HG03558 (cell line): ENCODE data around the gene SATL1.
"Not testable (repeated sequence)": the region's sequence is repeated elsewhere in the genome, so short reads cannot be mapped to it uniquely, and the experiment has no call there.

ENCODE experiments used
- ATAC-seq: cut with Tn5 transposase; IDR thresholded peaks from one replicate; pipeline ENCODE4 v1.9.1; 2021; ENCODE audit warnings: moderate number of reproducible peaks; ENCODE audit not compliant: unreplicated experiment; ENCODE audit errors: extremely low read depth

SATL1 gene, protein sequence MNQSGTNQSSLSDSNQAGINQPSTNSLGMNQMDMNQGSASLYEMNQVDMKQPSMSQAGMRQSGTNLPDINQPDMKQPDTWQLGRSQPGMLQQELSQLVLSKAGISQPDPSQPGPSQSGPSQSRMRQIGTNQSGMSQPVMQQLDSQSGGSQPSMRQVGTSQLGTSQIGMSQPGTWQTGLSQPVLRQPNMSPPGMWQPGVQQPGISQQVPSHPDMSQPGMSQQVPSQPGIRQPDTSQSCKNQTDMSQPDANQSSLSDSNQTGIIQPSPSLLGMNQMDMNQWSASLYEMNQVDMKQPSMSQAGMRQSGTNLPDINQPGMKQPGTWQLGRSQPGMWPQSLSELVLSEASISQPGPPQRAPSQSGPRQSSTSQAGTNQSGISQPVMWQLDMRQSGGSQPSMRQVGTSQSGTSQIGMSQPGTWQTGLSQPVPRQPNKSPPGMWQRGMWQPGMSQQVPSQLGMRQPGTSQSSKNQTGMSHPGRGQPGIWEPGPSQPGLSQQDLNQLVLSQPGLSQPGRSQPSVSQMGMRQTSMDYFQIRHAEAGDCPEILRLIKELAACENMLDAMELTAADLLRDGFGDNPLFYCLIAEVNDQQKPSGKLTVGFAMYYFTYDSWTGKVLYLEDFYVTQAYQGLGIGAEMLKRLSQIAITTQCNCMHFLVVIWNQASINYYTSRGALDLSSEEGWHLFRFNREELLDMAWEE

GRCh38 chrX:85243761-85244449 is at the start of gene SATL1, which contains the start of gene ZNF711:
Gene SATL1, minus strand, starts transcription at chrX:85243779. Its CDS starts 134,811 bp downstream, at chrX:85108968.
Gene ZNF711, plus strand, starts transcription at chrX:85243991. Its CDS starts 3,582 bp downstream, at chrX:85247573.
- ATAC-seq, result no peak

- no peak for ATAC-seq
Observed at GRCh38 chrX:85288992-85289723, 45.6 kb upstream of the SATL1 start.

- ATAC-seq, result not testable (repeated sequence)
Observed at GRCh38 chrX:85285286-85285685, 41.7 kb upstream of the SATL1 start.

GRCh38 chrX:85244450-85245211 is 1.1 kb upstream of the SATL1 start:
- ATAC-seq, result no peak

GRCh38 chrX:85243155-85243554 is 424 bp downstream of the SATL1 start:
- no peak for ATAC-seq

- ATAC-seq, result no peak
Observed at GRCh38 chrX:85223359-85223758, 20.2 kb downstream of the SATL1 start.

GRCh38 chrX:85221361-85221760 is 22.2 kb downstream of the SATL1 start:
- no peak for ATAC-seq

DNA sequence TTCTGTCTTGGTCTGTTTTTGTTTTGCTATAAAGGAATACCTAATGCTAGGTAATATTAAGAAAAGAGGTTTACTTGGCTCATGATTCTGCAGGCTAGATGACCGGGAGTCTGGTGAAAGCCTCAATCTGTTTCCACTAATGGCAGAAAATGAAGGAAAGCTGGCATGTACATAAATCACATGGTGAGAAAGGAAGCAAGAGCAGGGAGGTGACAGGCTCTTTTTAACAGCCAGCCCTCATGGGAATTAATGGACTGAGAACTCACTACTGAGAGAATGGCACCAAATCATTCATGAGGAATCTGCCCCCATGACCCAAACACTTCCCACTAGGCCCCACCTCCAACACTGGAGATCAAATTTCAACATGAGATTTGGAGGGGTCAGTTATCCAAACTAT is 27.6 kb downstream of the SATL1 start:
- ATAC-seq, result no peak

DNA sequence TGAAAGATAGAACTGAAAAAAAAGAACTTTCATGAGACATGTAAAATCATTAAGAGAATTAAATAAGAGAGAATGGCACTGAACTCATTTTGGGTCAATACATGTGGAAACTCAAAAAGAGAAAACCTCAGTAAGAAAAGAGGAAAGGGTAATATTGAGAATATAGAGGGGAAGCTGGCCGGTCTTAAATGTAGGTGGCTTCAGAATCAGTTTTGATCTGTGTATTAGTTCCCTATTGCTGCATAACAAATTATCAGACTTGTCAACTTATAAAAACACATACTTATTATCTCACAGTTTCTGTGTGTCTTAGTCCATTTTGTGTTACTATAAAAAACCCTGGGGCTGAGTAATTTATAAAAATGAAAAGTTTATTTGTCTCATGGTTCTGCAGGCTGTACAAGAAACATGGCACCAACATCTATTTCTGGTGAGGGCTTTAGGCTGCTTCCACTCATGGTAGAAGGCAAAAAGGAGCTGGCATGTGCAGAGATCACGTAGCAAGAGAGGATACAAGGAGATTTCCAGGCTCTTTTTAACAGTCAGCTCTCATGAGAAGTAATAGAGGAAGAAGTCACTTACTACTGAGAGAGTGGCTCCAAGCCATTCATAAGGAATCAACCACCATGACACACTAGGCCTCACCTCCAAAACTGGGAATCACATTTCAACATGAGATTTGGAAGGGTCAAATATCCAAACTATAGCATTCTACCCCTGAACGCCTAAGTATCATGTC is 29.6 kb downstream of the SATL1 start:
- no peak for ATAC-seq

- ATAC-seq, result no peak
Observed at GRCh38 chrX:85203461-85203970, 40.1 kb downstream of the SATL1 start.

DNA sequence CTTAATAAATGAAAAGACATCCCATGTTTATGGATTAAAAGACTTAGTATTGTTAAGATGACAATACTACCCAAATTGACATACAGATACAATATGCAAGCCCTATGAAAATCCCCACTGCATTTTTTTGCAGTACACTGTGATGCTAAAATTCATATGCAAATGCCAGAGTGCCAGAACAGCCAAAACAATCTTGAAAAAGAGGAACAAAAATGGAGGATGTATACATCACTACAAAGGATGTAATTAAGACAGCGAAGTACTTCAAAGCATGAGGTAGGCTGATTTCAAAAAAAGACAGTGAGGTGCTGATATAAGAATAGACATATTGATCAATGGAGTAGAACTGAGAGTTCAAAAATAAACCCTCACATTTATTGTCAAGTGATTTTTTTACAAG is 47.3 kb downstream of the SATL1 start:
- ATAC-seq, result no peak

DNA sequence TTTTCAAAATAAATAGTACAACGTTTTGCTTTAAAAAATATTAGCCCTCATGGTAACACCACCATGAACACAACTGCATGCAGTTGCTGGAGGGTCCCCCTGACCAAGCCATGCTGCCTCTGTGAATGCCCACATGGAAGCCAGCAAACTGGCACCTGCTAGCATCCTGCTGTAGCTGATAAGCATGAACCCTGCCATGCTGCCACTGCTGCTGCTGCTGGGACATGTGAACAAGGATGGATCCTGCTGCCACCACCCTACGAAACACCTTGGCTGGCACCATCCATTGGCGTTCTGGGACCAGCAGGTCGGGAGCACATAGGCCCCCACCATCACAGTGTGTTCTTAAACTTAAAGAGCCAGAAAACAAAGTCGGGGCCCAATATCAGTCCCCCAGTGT is 83.9 kb downstream of the SATL1 start:
- no peak for ATAC-seq

- ATAC-seq, result peak; percentile 48
Observed at GRCh38 chrX:85140964-85141363, 102.6 kb downstream of the SATL1 start.

DNA sequence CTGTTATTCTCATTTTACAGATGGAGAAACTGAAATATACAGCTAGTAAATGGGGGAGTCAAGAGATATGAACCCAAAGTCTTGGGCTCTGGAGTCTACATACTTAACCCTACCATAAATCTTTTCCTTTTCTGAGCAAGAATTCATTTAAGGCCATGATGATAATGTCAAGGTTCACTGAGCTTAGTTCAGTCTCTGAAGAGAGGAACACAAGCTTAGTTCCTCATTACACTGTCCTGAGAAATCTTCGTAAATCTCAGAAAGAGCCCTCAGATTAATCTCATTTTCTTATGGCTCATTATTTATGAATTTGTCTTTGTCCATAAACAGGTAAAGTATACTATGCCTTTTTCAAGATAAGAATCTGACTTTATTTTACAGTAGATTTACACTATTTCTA is 104.2 kb downstream of the SATL1 start:
- ATAC-seq, result no peak

DNA sequence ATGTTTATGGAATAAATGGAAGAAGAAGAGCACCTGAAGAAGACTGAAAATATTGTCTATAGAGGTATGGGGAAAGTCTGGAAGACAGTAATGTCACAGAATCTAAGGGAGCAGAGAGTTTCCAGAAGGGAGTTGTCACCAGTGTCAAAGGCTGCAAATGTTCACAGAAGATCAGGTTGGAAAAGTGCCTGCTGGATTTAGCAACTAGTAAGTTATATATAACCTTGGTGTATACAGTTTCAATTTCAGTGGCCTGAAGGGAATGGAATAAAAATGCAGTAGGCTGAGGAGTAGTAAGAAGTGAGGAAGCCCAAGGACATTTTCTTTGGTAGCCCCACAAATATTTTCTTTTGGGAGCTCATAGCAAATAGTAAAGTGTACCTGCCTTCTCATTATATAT is 107.2 kb downstream of the SATL1 start:
- no peak for ATAC-seq

DNA sequence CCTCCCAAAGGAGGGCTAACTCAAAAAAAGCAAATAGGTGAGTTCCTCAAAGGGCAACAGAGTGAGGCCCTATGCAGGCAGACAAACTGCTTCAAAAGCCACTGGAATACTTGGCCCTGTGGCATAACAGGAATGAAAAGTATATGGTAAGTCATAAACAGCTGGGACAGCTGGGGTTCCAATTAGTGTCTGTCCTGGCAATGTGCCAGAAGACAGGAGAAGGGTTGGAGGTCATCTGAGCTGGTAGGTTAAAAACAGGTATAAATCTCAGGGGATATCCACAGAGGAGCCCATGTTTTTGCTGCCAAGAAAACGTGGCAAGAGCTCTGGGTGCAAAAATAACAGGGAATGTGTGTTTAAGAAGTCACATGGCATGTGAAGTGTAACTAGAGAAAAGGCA is 128.3 kb downstream of the SATL1 start:
- ATAC-seq, result no peak

DNA sequence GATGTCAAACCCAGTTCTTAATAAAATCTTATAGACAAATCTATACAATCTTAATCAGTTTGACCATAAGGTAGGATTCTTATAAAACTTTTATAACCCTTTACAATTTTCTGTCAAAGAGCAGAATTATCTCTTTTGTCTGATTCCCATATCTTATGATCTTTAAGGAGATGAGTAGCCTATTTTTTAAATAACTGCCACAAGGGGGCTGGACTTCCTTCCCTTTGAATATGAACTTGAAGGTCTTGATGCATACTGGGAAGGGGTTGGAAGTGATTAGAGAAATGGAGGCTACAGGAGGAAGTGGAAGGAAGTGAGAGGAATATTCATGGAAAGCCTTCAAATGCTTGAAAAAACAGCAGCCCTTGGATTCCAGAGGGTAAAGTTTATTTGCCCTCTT is 128.8 kb downstream of the SATL1 start:
- ATAC-seq, result no peak

GRCh38 chrX:85114171-85114570 is 129.4 kb downstream of the SATL1 start:
- no peak for ATAC-seq

GRCh38 chrX:85113746-85114145 is 129.8 kb downstream of the SATL1 start:
- ATAC-seq, result no peak
